Activated CD4-positive, CD25-positive, alpha-beta regulatory T cell treated with anti-CD3 and anti-CD28 coated beads, Interleukin-2, amount 50 U/mL, for 24 hours (primary cell): ENCODE data around the gene CHEK2.
"Not testable (repeated sequence)": the region's sequence is repeated elsewhere in the genome, so short reads cannot be mapped to it uniquely, and the experiment has no call there.

Source experiments
- ATAC-seq, 2 donors: fragments of 150-1000 bp; cut with Tn5 transposase; one replicate each; pipeline ENCODE4 v1.10.0; 2021; ENCODE audit warnings: mild to moderate bottlenecking in 1 of 2, moderate library complexity in 1 of 2

Gene CHEK2

GRCh38 chr22:28741785-28742561 lies at the start of gene CHEK2, which contains the start of gene HSCB:
Gene CHEK2 (minus strand): TSS chr22:28741820. CDS start chr22:28734721, 7,099 bp downstream.
Gene HSCB (plus strand): TSS chr22:28742039. CDS start chr22:28742096, 57 bp downstream.
- peak; percentile 95 to 96 for ATAC-seq

- ATAC-seq: no peak
These were observed 49.5 kb upstream of the CHEK2 start for GRCh38 chr22:28791124-28791523.

- no peak for ATAC-seq
These were observed 47.0 kb upstream of the CHEK2 start for GRCh38 chr22:28788601-28789000.

- ATAC-seq: no peak
These were observed 42.4 kb upstream of the CHEK2 start for GRCh38 chr22:28783786-28784671.

DNA sequence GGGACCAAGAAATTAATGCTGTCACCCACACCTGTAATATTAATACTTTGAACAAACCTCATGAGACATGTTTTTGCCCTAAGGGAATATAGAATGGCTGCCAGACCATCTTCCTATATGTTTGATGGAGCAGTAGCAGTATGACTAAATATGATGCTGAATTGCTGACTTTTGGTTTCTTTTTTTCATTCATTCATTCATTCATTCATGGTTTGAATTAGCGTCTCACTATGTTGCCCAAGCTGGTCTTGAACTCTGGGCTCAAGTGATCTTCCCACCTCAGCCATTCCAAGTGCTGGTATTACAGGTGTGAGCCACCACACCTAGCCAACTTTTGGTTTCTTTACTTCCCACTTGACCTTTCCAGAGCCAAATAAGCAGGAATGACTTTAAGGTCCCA lies 38.7 kb upstream of the CHEK2 start:
- no peak for ATAC-seq

DNA sequence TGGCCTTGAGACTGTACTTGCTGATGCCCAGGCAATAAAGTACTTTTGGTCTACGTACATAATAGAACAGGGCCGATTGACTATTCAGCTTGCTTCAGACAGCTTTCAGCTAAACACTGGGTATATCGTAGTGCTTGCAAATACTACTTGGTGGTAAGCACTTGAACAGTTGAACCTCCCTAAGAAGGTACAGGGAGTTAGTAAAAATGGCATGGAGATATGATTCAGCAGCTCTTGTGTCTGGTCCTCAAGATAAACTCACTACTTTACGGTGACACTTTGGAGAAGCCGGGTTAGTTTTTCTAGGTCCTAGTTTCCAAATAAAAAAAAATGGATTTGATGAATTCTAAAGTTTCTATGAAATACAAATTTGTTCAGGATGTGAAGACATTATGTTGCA lies 38.2 kb upstream of the CHEK2 start:
- no peak for ATAC-seq

- no peak for ATAC-seq
These were observed 32.8 kb upstream of the CHEK2 start for GRCh38 chr22:28774378-28774777.

GRCh38 chr22:28773461-28773867 lies 31.8 kb upstream of the CHEK2 start:
- ATAC-seq: peak; percentile 69 to 71

DNA sequence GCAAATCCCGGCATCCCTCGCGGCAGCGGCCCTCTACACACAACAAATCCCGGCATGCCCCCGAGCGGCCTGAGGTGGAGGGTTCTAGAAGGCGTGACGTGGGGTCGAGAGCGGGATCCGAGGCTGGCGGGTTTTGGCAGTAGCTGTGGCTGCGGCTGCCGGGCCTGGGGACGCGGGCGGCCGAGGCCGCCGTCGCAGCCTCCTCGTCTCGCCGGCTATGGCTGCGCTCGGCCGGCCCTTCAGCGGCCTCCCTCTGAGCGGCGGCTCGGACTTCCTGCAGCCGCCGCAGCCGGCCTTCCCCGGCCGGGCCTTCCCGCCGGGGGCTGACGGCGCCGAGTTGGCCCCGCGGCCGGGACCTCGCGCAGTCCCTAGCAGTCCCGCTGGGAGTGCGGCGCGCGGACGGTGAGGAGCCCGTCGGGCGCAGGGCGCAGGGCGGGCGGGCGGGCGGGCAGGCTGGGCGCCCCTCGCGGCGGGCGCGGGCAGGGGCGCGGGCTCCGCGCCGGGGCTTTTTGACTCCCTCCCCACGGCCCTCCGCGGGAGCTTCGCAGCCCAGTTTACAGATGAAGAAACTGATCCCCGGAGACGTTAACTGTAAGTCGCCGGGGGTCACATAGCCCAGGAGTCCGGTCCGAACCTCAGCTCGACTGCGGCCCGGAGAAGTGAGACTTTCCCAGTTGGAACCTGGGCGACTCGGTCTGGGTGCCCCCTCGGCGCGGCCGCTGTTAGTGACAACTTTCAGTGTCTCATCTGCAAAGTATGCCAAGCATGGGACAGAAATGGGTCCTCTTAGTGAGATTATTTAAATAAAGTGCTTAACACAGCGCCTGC lies 31.2 kb upstream of the CHEK2 start, which contains the start of gene CCDC117:
CCDC117 (plus strand) TSS at position 63 of the 828 bp plus-strand sequence; CDS start at position 218, 155 bp downstream.
- ATAC-seq: peak; percentile 89 to 90

- no peak for ATAC-seq
These were observed 29.7 kb upstream of the CHEK2 start for GRCh38 chr22:28771195-28771791.

GRCh38 chr22:28769394-28770085 lies 27.9 kb upstream of the CHEK2 start:
- ATAC-seq: no peak

GRCh38 chr22:28768701-28769393 lies 27.2 kb upstream of the CHEK2 start:
- ATAC-seq: no peak

GRCh38 chr22:28766628-28767027 lies 25.0 kb upstream of the CHEK2 start:
- no peak for ATAC-seq

DNA sequence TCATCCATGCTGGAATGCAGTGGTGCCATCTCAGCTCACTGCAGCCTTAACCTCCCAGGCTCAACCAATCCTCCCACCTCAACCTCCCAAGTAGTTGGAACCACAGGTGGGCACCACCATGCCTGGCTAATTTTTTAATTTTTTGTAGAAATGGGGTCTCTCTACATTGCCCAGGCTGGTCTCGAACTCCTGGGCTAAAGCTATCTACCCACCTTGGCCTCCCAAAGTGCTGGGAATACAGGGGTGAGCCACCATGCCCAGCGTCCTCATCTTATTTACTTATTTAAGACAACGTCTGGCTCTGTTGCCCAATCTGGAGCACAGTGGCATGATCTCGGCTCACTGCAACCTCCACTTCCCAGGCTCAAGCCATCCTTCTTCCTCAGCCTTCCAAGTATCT lies 20.4 kb upstream of the CHEK2 start:
- ATAC-seq: not testable (repeated sequence)

- no peak for ATAC-seq
These were observed 19.8 kb upstream of the CHEK2 start for GRCh38 chr22:28761449-28761755.

GRCh38 chr22:28759861-28760560 lies 18.4 kb upstream of the CHEK2 start:
- ATAC-seq: no peak

GRCh38 chr22:28754512-28754911 lies 12.9 kb upstream of the CHEK2 start:
- ATAC-seq: not testable (repeated sequence)

- no peak for ATAC-seq
These were observed 8.9 kb upstream of the CHEK2 start for GRCh38 chr22:28750471-28750881.

DNA sequence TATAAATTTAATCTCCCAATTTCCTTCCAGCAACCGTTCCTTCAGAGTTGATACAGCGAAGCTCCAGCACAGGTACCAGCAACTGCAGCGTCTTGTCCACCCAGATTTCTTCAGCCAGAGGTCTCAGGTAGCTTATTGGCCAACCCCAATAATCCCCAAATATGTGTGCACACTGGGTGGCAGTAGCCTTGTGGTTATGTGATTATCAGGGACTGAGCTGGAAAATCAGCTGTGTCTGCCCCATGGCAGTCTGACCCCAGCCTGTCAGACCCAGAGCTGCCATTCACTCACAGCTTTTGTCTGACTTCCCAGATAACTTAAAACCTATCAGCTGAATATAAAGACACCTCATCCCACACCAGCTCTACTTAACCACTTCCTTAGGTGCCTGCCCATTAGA lies 2.2 kb upstream of the CHEK2 start:
- ATAC-seq: no peak

DNA sequence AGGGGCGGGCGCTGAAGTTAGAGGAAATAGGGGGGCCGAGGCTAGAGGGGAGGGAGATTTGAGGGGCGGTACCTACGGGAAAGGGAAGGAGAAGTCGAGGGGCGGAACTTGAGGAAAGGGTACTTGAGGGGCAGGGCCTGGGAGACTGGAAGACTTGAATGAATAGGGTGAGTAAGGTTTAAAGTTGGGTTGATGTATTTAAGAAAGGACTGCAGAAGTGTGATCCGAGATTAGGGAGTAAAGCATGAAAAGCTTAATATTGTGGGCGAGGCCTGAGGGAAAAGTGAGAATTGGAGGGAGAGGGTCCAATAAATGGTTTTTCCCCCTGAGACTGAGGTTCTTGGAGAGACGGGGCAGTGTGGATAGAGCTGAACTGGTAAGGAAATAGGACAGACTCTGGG lies 942 bp upstream of the CHEK2 start:
- ATAC-seq: no peak
